Measurements from ENCODE around the gene RRAGC. TPM values are rescaled to one million over a fixed set of nuclear protein-coding genes. Genes with fewer than 3 reads are reported as not detected.
A peak's percentile ranks its signal among the peaks of the same experiment; 100 is the strongest.

The RRAGC gene
- total and polyA plus RNA-seq, 9 of the 15 experiments (the other 6 are each of a cell fraction or from before 2014, with no cell fraction given): 3.9 to 16.9 (median 10.9) TPM

DNA sequence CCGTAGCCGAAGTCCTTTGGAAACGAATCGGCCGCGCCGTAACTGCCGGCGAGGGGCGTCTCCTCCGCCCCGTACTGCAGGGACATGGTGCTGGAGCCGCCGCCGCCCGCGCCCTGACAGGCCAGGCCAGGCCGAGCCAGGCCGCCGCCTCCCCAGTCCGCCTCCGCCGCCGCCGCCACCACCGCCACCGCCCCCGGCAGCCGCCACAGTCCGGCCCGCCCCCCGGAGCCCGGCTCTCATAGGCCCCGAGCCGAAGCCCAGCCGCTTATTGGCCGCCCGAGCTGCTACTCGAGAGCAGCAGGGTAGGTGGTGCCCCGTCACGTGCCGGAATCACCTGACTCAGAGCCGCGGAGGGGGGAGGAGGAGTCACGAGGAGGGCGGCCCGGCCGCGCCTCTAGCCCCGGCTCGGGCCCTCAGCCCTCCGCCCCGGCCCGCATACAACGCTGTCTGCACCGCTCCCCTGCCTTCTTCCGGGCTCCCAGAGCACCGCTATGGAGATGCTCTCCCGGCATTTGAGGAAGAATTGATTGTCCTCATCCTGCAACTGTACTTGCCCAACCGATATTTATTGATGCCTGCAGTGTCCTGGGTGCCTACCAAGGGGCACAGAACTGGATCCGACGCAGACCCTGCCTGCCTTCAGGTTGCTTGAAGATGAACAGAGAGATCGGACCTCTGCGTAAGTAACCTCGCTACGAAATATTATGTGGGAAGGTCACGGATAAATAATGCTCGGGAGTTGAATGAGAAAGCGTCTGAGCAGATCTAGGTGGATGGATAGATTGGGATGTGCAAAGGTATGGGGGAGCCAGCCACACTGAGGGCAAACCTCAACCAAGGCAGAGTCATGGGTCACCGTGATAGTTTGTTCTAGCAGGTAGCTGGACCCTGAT, at the start of gene RRAGC (continued):
- TF ChIP-seq CHD7 (IDR thresholded peaks at IDR 0.05; ENCODE audit: low read depth, low read length) (no peak), CBFA2T2 (conservative IDR thresholded peaks at IDR 0.05) (peak; percentile 97), TAF9B (IDR thresholded peaks at IDR 0.05; ENCODE audit: partially characterized antibody) (peak; percentile 79), NCOR1 (IDR thresholded peaks at IDR 0.05) (peak; percentile 53; the same call in 1 of the 2 replicates), SMARCA5 (IDR thresholded peaks at IDR 0.05) (no peak), DNMT1 (IDR thresholded peaks at IDR 0.05) (no peak), HMBOX1 (IDR thresholded peaks at IDR 0.05) (no peak), TSHZ1 (CRISPR knock-in tag; IDR thresholded peaks at IDR 0.05) (no peak)
- TF ChIP-seq, protein P1, sequence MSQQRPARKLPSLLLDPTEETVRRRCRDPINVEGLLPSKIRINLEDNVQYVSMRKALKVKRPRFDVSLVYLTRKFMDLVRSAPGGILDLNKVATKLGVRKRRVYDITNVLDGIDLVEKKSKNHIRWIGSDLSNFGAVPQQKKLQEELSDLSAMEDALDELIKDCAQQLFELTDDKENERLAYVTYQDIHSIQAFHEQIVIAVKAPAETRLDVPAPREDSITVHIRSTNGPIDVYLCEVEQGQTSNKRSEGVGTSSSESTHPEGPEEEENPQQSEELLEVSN (IDR thresholded peaks at IDR 0.05; ENCODE audit: borderline replicate concordance in 1 of 2, extremely low read depth in 1 of 2, insufficient read depth in 1 of 2, insufficient read length in 1 of 2, low read depth in 1 of 2, low read length in 1 of 2, poor library complexity in 1 of 2, severe bottlenecking in 1 of 2): peak; percentile 49 to 83
